Tibial artery (tissue), 4 donors: ENCODE measurements around the gene TRAF1.

Experiments used
- DNase-seq, 2 donors: peaks; one replicate each; pipeline ENCODE4 v3.0.0-alpha.2; 2019
- H3K27ac ChIP-seq, 2 donors: fragments of 200-600 bp; sonication (generic) in 1 of 2; 1 replicate in 1 of 2; 2 replicates in 1 of 2; pipeline ENCODE4 v1.5.1; 2018 to 2019; ENCODE audit warnings: mild to moderate bottlenecking in 1 of 2
- H3K27me3 ChIP-seq, 2 donors: fragments of 200-600 bp; sonication (generic) in 1 of 2; one replicate each; pipeline versions ENCODE4 v1.5.1 to v1.6.0; 2016 to 2019
- H3K36me3 ChIP-seq, 3 donors: fragments of 200-600 bp; sonication (generic) in 2 of 3; one replicate each; pipeline ENCODE4 v1.5.1; 2016 to 2019; ENCODE audit warnings: mild to moderate bottlenecking in 2 of 3
- H3K4me1 ChIP-seq, 4 donors: fragments of 200-600 bp; sonication (generic) in 2 of 4; 1 replicate in 3 of 4; 2 replicates in 1 of 4; pipeline ENCODE4 v1.5.1; 2016 to 2019
- H3K4me3 ChIP-seq, 2 donors: fragments of 200-600 bp; sonication (generic) in 1 of 2; 1 replicate in 1 of 2; 2 replicates in 1 of 2; pipeline ENCODE4 v1.5.1; 2018 to 2019; ENCODE audit warnings: mild to moderate bottlenecking in 2 of 2
- H3K9me3 ChIP-seq, 3 donors: fragments of 200-600 bp; sonication (generic) in 1 of 3; one replicate each; pipeline ENCODE4 v1.5.1; 2016 to 2019
- CTCF ChIP-seq, 2 experiments: fragments of 200-600 bp in 1 of 2; fragments of 450-650 bp in 1 of 2; IDR thresholded peaks; one replicate each; pipeline ENCODE4 v1.5.1; 2017 to 2019; ENCODE audit warnings: antibody characterized with exemption in 2 of 2, mild to moderate bottlenecking in 1 of 2, moderate library complexity in 1 of 2
- intact Hi-C: fragments of 100-400 bp; cut with DNase I; formaldehyde crosslinking; loops from one replicate; pipeline ENCODE4 v1.15.0; 2023; ENCODE audit warnings: low total_unique reads

TRAF1 gene

GRCh38 chr9:120940573-120940972 lies 14.0 kb upstream of the TRAF1 start:
- TF ChIP-seq CTCF (IDR thresholded peaks at IDR 0.05) = no peak
- DNase-seq = no peak
- intact Hi-C loops = no loop called here
- Histone ChIP-seq H3K27me3 (no peaks in the 10 kb centered on the region), H3K36me3 (no peaks in the 10 kb centered on the region), H3K9me3 (no peaks in the 10 kb centered on the region), H3K27ac (peak overlapping the region; percentile 84 to 94), H3K4me3 (no peak overlapping the region), H3K4me1 (peaks cover 0 to 66% (median 51%) of the 10 kb centered on the region in 4 donors)

DNA sequence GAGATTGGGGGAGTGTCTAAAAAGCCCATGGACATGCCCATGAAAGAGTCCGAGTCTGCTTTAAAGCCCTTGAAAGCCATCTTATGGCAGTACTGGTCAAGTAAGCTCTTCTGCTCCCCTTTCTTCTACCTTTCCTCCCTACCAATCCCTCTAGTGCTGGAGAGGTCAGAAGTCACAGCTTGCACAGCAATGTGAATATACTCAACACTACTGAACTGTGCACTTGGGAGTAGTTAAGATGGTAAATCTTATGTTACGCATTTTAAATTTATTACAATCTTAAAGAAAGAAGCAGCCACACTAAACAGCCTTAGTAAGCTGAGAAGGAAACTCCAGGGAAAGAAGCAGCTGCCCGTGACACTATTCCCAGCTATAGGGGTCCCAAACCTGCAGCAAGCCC lies 12.3 kb upstream of the TRAF1 start:
- intact Hi-C loops = loop anchor here (5.0 kb wide), 1 partner anchor 62 kb away; the partner anchor contains the start of gene PHF19
- no peaks in the 10 kb centered on the region for H3K27me3 ChIP-seq
- H3K36me3 ChIP-seq = no peaks in the 10 kb centered on the region
- no peak for TF ChIP-seq CTCF (IDR thresholded peaks at IDR 0.05)
- no peaks in the 10 kb centered on the region for H3K9me3 ChIP-seq
- DNase-seq = no peak
- H3K4me3 ChIP-seq = no peak overlapping the region
- peaks cover 6 to 83% (median 63%) of the 10 kb centered on the region in 4 donors for H3K4me1 ChIP-seq
- H3K27ac ChIP-seq = peak overlapping the region; percentile 94

- no peak for DNase-seq
- intact Hi-C loops = loop anchor here (5.0 kb wide), 1 partner anchor 60 kb away; the partner anchor contains the start of gene PHF19
- peak overlapping the region; percentile 94 for H3K27ac ChIP-seq
- no peaks in the 10 kb centered on the region for H3K27me3 ChIP-seq
- no peaks in the 10 kb centered on the region for H3K9me3 ChIP-seq
- no peak for TF ChIP-seq CTCF (IDR thresholded peaks at IDR 0.05)
- H3K4me1 ChIP-seq = peaks cover 6 to 86% (median 68%) of the 10 kb centered on the region in 4 donors
- no peaks in the 10 kb centered on the region for H3K36me3 ChIP-seq
- no peak overlapping the region for H3K4me3 ChIP-seq
Measured at GRCh38 chr9:120937596-120937995, 11.0 kb upstream of the TRAF1 start.

DNA sequence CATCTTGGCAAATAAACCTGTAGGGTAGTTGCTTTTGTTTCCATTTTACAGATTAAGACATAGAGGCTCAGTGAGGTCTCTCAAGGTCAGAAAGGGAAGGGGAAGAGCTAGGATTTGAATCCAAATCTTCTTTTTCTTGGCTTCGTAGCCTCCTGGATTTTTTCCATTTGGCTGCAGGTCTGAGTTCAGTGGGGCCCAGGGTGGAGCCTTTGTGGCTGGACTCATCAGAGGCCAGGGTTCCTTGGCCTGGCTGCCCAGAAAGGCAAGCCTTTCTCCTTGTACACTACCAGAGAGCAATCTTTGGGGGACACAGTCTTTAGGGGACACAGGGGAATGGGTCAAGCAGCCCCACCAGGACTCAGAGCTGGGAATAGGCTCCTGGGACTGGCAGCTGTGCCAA lies 10.5 kb upstream of the TRAF1 start:
- peak; percentile 63 to 69 for DNase-seq
- H3K4me1 ChIP-seq = peaks cover 6 to 86% (median 67%) of the 10 kb centered on the region in 4 donors

GRCh38 chr9:120936764-120937122 lies 10.1 kb upstream of the TRAF1 start:
- Histone ChIP-seq H3K4me3 (no peak overlapping the region), H3K36me3 (no peaks in the 10 kb centered on the region), H3K9me3 (no peaks in the 10 kb centered on the region), H3K4me1 (peaks cover 6 to 86% (median 67%) of the 10 kb centered on the region in 4 donors), H3K27me3 (no peaks in the 10 kb centered on the region), H3K27ac (peak overlapping the region; percentile 94)
- DNase-seq = no peak
- intact Hi-C loops = loop anchor here (5.0 kb wide), 1 partner anchor 59 kb away; the partner anchor contains the start of gene PHF19
- no peak for TF ChIP-seq CTCF (IDR thresholded peaks at IDR 0.05)

More for the DNA sequence above, 10.5 kb upstream of the TRAF1 start:
- no peaks in the 10 kb centered on the region for H3K27me3 ChIP-seq
- H3K4me3 ChIP-seq = no peak overlapping the region
- H3K27ac ChIP-seq = peak overlapping the region; percentile 94
- no peak for TF ChIP-seq CTCF (IDR thresholded peaks at IDR 0.05)
- H3K36me3 ChIP-seq = no peaks in the 10 kb centered on the region
- H3K9me3 ChIP-seq = no peaks in the 10 kb centered on the region
- intact Hi-C loops = loop anchor here (5.0 kb wide), 1 partner anchor 60 kb away; the partner anchor contains the start of gene PHF19
